GM23338 (cell line): Measurements from ENCODE around the gene STRN4. TPM values are rescaled to one million over a fixed set of nuclear protein-coding genes. Genes with fewer than 3 reads are reported as not detected.

Source experiments
- ATAC-seq: fragments of 200-7000 bp; cut with Tn5 transposase; 3 replicates; pipeline ENCODE4 v1.9.1; 2020
- DNase-seq: peaks from one replicate; pipeline ENCODE4 v3.0.0-alpha.2; 2015; ENCODE audit warnings: low spot score
- H2AFZ ChIP-seq: fragments of 200-600 bp; sonication (generic); 2 replicates; pipeline ENCODE4 v1.8.0; 2016; ENCODE audit warnings: antibody characterized with exemption, mild to moderate bottlenecking, moderate library complexity
- H3F3A ChIP-seq: fragments of 200-600 bp; sonication (generic); replicated peaks from 2 replicates; pipeline ENCODE4 v1.8.0; 2017; ENCODE audit warnings: antibody characterized with exemption, mixed run types, low read depth
- H3K27ac ChIP-seq: fragments of 200-600 bp; sonication (generic); 2 replicates; pipeline ENCODE4 v1.6.1; 2016; ENCODE audit warnings: low read depth
- H3K27me3 ChIP-seq: fragments of 200-600 bp; sonication (generic); 2 replicates; pipeline ENCODE4 v1.8.0; 2016; ENCODE audit warnings: mild to moderate bottlenecking, mixed run types, moderate library complexity; ENCODE audit not compliant: insufficient read depth
- H3K36me3 ChIP-seq: fragments of 200-600 bp; sonication (generic); 2 replicates; pipeline ENCODE4 v1.8.0; 2016; ENCODE audit warnings: mild to moderate bottlenecking; ENCODE audit not compliant: insufficient read depth
- H3K4me1 ChIP-seq: fragments of 200-600 bp; sonication (generic); 2 replicates; pipeline ENCODE4 v1.8.0; 2016; ENCODE audit warnings: mild to moderate bottlenecking, moderate library complexity; ENCODE audit not compliant: insufficient read depth
- H3K4me2 ChIP-seq: fragments of 200-600 bp; sonication (generic); 2 replicates; pipeline ENCODE4 v1.7.1; 2017; ENCODE audit warnings: mixed run types
- H3K4me3 ChIP-seq: fragments of 200-600 bp; sonication (generic); 2 replicates; pipeline ENCODE4 v1.6.1; 2016; ENCODE audit warnings: mixed run types
- H3K79me2 ChIP-seq: fragments of 200-600 bp; sonication (generic); replicated peaks from 2 replicates; pipeline ENCODE4 v1.8.0; 2017; ENCODE audit warnings: mild to moderate bottlenecking; ENCODE audit not compliant: insufficient read depth
- H3K9me2 ChIP-seq: fragments of 200-600 bp; sonication (generic); 2 replicates; pipeline ENCODE4 v1.8.0; 2017; ENCODE audit not compliant: insufficient read depth
- H4K20me1 ChIP-seq: fragments of 200-600 bp; sonication (generic); replicated peaks from 2 replicates; pipeline ENCODE4 v1.8.0; 2017; ENCODE audit warnings: mild to moderate bottlenecking; ENCODE audit not compliant: insufficient read depth
- H3K27ac Mint-ChIP-seq: 2 replicates; pipeline ENCODE4 v1.8.0; 2020; ENCODE audit warnings: inconsistent platforms, mild to moderate bottlenecking, moderate library complexity, mixed read lengths
- H3K27me3 Mint-ChIP-seq: 3 replicates; pipeline ENCODE4 v1.8.0; 2022; ENCODE audit warnings: low read depth, mild to moderate bottlenecking, moderate library complexity, mixed read lengths, inconsistent platforms; ENCODE audit not compliant: insufficient read depth, poor library complexity
- H3K36me3 Mint-ChIP-seq: 3 replicates; pipeline ENCODE4 v1.8.0; 2021; ENCODE audit warnings: low read depth, mild to moderate bottlenecking, inconsistent platforms, moderate library complexity, mixed read lengths
- H3K4me1 Mint-ChIP-seq: 3 replicates; pipeline ENCODE4 v1.8.0; 2020; ENCODE audit warnings: mild to moderate bottlenecking, inconsistent platforms, mixed read lengths
- H3K4me3 Mint-ChIP-seq: 3 replicates; pipeline ENCODE4 v1.8.0; 2021; ENCODE audit warnings: moderate library complexity, mild to moderate bottlenecking, inconsistent platforms, mixed read lengths
- H3K9me3 Mint-ChIP-seq: 3 replicates; pipeline ENCODE4 v1.8.0; 2020; ENCODE audit warnings: moderate library complexity, mild to moderate bottlenecking, inconsistent platforms, mixed read lengths
- CREB1 ChIP-seq: fragments of 250-450 bp; sonication (Bioruptor Pico); IDR thresholded peaks from 2 replicates; pipeline ENCODE4 v1.5.0; 2020; ENCODE audit warnings: low read depth, mild to moderate bottlenecking, moderate library complexity
- EZH2 ChIP-seq: fragments of 200-600 bp; sonication (generic); IDR thresholded peaks from one replicate; pipeline ENCODE4 v1.8.0; 2017; ENCODE audit warnings: antibody characterized with exemption, mild to moderate bottlenecking, low read depth; ENCODE audit not compliant: unreplicated experiment
- EZH2phosphoT487 ChIP-seq: fragments of 200-600 bp; sonication (generic); IDR thresholded peaks from one replicate; pipeline ENCODE4 v1.8.1; 2018; ENCODE audit warnings: antibody characterized with exemption; ENCODE audit not compliant: unreplicated experiment
- JUNB ChIP-seq: IDR thresholded peaks from one replicate; pipeline ENCODE4 v1.6.1; 2016; ENCODE audit warnings: antibody characterized with exemption; ENCODE audit not compliant: unreplicated experiment
- POLR2AphosphoS5 ChIP-seq: IDR thresholded peaks from 2 replicates; pipeline ENCODE4 v1.6.1; 2016; ENCODE audit warnings: antibody characterized with exemption, low read depth
- STAT1 ChIP-seq: IDR thresholded peaks from one replicate; pipeline ENCODE4 v1.6.1; 2016; ENCODE audit warnings: antibody characterized with exemption; ENCODE audit not compliant: unreplicated experiment
- ZNF114 ChIP-seq: fragments of 250-450 bp; sonication (Bioruptor Pico); IDR thresholded peaks from 2 replicates; pipeline ENCODE4 v1.5.0; 2020; ENCODE audit warnings: mild to moderate bottlenecking, moderate library complexity
- ZNF331 ChIP-seq: fragments of 250-450 bp; sonication (Bioruptor Pico); IDR thresholded peaks from 2 replicates; pipeline ENCODE4 v1.5.0; 2020; ENCODE audit warnings: low read depth, mild to moderate bottlenecking, moderate library complexity
- polyA plus RNA-seq: library from polyadenylated mRNA; unstranded; fragments of >200 nt; fragmentation: Nextera tagmentation; extraction: Ambion mirVana; gene quantifications from 2 replicates; pipeline ENCODE4 v1.2.1, GENCODE V29; 2016
- total RNA-seq: library from RNA; depleted of rRNA; stranded (reverse); fragments of >200 nt; shearing (Covaris generic); gene quantifications from 2 replicates; pipeline ENCODE4 v1.2.3, GENCODE V29; 2014
- TF ChIP-seq, protein P1 (sequence below): IDR thresholded peaks from 2 replicates; pipeline ENCODE4 v1.6.1; 2016; ENCODE audit warnings: antibody characterized with exemption
- TF ChIP-seq, protein P2 (sequence below): IDR thresholded peaks from one replicate; pipeline ENCODE4 v1.6.1; 2018; ENCODE audit warnings: antibody characterized with exemption; ENCODE audit not compliant: unreplicated experiment
- TF ChIP-seq, protein P3 (sequence below): fragments of 250-450 bp; sonication (Bioruptor Pico); IDR thresholded peaks from 2 replicates; pipeline ENCODE4 v1.5.0; 2020; ENCODE audit warnings: mild to moderate bottlenecking, moderate library complexity
- TF ChIP-seq, protein P4 (sequence below), 2 experiments: fragments of 200-600 bp in 1 of 2; sonication (generic) in 1 of 2; conservative IDR thresholded peaks; 2 replicates each; pipeline versions ENCODE4 v1.5.1 to v1.6.1; 2016 to 2017; ENCODE audit warnings: antibody characterized with exemption in 2 of 2, low read depth in 2 of 2, mild to moderate bottlenecking in 2 of 2, moderate library complexity in 1 of 2

The STRN4 gene
- total and polyA plus RNA-seq, 2 experiments from 2014 or later = 62.1 to 140 TPM

DNA sequence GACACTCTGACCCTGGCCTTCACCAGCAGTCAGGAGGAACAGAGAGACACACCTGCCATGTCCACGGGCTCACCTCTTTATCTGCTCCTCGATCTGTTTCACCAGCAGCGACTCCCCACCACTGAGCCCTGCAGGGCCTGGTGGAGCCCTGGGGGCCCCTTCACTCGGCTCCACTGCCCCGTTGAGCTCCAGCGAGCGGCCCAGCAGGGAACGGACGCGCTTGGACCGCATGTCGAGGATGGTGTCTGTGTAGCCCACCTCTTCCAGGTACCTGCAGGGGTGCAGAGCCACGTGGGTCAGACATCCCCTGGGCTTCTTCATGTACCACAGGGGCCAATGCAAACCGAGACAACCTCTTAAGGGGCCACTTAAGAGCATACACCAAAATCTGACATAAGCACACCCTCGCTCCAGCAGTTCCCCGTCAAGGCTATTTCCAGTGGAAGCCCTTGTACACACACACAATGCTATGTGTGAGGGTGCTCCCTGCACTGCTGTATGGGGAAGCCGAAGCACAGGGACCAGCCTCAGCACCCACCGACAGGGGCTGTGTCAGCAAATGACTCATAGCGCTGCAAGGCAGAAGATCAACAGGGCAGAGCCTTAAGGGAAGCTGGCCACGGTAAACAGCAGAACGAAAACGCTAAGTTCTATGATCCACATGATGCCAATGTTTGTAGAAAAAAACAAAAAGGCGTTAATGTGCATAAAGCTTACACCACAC, 13.1 kb downstream of the STRN4 start:
- Histone ChIP-seq H3K27ac (no peak overlapping the region; the same call in 1 of the 2 replicates), H3K36me3 (peaks cover 29% of the 10 kb centered on the region), H3K27me3 (no peaks in the 10 kb centered on the region), H3K79me2 (peaks cover 44% of the 10 kb centered on the region), H3K9me2 (no peaks in the 10 kb centered on the region), H3F3A (peaks cover 3% of the 10 kb centered on the region; the same call in 1 of the 2 replicates), H3K4me1 (no peaks in the 10 kb centered on the region), H3K4me3 (no peak overlapping the region), H2AFZ (no peak overlapping the region), H4K20me1 (peaks cover 28% of the 10 kb centered on the region), H3K4me2 (no peak overlapping the region)
- ATAC-seq = no peak
- DNase-seq = no peak
- no peak overlapping the region for H3K4me3 Mint-ChIP-seq
- peaks cover 5% of the 10 kb centered on the region for H3K27me3 Mint-ChIP-seq
- no peaks in the 10 kb centered on the region for H3K9me3 Mint-ChIP-seq
- H3K36me3 Mint-ChIP-seq = peaks cover 80% of the 10 kb centered on the region
- TF ChIP-seq ZNF331 (CRISPR knock-in tag) (no peak), STAT1 (no peak), ZNF114 (CRISPR knock-in tag) (no peak), CREB1 (CRISPR knock-in tag) (no peak), EZH2phosphoT487 (no peak), POLR2AphosphoS5 (no peak), EZH2 (no peak), JUNB (no peak)
- TF ChIP-seq, protein P1, sequence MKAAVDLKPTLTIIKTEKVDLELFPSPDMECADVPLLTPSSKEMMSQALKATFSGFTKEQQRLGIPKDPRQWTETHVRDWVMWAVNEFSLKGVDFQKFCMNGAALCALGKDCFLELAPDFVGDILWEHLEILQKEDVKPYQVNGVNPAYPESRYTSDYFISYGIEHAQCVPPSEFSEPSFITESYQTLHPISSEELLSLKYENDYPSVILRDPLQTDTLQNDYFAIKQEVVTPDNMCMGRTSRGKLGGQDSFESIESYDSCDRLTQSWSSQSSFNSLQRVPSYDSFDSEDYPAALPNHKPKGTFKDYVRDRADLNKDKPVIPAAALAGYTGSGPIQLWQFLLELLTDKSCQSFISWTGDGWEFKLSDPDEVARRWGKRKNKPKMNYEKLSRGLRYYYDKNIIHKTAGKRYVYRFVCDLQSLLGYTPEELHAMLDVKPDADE = no peak
- TF ChIP-seq, protein P2, sequence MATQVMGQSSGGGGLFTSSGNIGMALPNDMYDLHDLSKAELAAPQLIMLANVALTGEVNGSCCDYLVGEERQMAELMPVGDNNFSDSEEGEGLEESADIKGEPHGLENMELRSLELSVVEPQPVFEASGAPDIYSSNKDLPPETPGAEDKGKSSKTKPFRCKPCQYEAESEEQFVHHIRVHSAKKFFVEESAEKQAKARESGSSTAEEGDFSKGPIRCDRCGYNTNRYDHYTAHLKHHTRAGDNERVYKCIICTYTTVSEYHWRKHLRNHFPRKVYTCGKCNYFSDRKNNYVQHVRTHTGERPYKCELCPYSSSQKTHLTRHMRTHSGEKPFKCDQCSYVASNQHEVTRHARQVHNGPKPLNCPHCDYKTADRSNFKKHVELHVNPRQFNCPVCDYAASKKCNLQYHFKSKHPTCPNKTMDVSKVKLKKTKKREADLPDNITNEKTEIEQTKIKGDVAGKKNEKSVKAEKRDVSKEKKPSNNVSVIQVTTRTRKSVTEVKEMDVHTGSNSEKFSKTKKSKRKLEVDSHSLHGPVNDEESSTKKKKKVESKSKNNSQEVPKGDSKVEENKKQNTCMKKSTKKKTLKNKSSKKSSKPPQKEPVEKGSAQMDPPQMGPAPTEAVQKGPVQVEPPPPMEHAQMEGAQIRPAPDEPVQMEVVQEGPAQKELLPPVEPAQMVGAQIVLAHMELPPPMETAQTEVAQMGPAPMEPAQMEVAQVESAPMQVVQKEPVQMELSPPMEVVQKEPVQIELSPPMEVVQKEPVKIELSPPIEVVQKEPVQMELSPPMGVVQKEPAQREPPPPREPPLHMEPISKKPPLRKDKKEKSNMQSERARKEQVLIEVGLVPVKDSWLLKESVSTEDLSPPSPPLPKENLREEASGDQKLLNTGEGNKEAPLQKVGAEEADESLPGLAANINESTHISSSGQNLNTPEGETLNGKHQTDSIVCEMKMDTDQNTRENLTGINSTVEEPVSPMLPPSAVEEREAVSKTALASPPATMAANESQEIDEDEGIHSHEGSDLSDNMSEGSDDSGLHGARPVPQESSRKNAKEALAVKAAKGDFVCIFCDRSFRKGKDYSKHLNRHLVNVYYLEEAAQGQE = no peak
- TF ChIP-seq, protein P3, sequence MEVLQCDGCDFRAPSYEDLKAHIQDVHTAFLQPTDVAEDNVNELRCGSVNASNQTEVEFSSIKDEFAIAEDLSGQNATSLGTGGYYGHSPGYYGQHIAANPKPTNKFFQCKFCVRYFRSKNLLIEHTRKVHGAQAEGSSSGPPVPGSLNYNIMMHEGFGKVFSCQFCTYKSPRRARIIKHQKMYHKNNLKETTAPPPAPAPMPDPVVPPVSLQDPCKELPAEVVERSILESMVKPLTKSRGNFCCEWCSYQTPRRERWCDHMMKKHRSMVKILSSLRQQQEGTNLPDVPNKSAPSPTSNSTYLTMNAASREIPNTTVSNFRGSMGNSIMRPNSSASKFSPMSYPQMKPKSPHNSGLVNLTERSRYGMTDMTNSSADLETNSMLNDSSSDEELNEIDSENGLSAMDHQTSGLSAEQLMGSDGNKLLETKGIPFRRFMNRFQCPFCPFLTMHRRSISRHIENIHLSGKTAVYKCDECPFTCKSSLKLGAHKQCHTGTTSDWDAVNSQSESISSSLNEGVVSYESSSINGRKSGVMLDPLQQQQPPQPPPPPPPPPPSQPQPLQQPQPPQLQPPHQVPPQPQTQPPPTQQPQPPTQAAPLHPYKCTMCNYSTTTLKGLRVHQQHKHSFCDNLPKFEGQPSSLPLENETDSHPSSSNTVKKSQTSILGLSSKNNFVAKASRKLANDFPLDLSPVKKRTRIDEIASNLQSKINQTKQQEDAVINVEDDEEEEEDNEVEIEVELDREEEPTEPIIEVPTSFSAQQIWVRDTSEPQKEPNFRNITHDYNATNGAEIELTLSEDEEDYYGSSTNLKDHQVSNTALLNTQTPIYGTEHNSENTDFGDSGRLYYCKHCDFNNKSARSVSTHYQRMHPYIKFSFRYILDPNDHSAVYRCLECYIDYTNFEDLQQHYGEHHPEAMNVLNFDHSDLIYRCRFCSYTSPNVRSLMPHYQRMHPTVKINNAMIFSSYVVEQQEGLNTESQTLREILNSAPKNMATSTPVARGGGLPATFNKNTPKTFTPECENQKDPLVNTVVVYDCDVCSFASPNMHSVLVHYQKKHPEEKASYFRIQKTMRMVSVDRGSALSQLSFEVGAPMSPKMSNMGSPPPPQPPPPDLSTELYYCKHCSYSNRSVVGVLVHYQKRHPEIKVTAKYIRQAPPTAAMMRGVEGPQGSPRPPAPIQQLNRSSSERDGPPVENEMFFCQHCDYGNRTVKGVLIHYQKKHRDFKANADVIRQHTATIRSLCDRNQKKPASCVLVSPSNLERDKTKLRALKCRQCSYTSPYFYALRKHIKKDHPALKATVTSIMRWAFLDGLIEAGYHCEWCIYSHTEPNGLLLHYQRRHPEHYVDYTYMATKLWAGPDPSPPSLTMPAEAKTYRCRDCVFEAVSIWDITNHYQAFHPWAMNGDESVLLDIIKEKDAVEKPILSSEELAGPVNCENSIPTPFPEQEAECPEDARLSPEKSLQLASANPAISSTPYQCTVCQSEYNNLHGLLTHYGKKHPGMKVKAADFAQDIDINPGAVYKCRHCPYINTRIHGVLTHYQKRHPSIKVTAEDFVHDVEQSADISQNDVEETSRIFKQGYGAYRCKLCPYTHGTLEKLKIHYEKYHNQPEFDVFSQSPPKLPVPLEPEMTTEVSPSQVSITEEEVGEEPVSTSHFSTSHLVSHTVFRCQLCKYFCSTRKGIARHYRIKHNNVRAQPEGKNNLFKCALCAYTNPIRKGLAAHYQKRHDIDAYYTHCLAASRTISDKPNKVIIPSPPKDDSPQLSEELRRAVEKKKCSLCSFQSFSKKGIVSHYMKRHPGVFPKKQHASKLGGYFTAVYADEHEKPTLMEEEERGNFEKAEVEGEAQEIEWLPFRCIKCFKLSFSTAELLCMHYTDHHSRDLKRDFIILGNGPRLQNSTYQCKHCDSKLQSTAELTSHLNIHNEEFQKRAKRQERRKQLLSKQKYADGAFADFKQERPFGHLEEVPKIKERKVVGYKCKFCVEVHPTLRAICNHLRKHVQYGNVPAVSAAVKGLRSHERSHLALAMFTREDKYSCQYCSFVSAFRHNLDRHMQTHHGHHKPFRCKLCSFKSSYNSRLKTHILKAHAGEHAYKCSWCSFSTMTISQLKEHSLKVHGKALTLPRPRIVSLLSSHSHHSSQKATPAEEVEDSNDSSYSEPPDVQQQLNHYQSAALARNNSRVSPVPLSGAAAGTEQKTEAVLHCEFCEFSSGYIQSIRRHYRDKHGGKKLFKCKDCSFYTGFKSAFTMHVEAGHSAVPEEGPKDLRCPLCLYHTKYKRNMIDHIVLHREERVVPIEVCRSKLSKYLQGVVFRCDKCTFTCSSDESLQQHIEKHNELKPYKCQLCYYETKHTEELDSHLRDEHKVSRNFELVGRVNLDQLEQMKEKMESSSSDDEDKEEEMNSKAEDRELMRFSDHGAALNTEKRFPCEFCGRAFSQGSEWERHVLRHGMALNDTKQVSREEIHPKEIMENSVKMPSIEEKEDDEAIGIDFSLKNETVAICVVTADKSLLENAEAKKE (CRISPR knock-in tag) = no peak
- TF ChIP-seq, protein P4, sequence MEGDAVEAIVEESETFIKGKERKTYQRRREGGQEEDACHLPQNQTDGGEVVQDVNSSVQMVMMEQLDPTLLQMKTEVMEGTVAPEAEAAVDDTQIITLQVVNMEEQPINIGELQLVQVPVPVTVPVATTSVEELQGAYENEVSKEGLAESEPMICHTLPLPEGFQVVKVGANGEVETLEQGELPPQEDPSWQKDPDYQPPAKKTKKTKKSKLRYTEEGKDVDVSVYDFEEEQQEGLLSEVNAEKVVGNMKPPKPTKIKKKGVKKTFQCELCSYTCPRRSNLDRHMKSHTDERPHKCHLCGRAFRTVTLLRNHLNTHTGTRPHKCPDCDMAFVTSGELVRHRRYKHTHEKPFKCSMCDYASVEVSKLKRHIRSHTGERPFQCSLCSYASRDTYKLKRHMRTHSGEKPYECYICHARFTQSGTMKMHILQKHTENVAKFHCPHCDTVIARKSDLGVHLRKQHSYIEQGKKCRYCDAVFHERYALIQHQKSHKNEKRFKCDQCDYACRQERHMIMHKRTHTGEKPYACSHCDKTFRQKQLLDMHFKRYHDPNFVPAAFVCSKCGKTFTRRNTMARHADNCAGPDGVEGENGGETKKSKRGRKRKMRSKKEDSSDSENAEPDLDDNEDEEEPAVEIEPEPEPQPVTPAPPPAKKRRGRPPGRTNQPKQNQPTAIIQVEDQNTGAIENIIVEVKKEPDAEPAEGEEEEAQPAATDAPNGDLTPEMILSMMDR (conservative IDR thresholded peaks at IDR 0.05; ENCODE audit: low read depth in 2 of 2) = no peak
- H3K27ac Mint-ChIP-seq = no peak overlapping the region
- peaks cover 2% of the 10 kb centered on the region; the same call in 1 of the 3 replicates for H3K4me1 Mint-ChIP-seq
